Measurements from ENCODE around the gene EFR3B.

DNA sequence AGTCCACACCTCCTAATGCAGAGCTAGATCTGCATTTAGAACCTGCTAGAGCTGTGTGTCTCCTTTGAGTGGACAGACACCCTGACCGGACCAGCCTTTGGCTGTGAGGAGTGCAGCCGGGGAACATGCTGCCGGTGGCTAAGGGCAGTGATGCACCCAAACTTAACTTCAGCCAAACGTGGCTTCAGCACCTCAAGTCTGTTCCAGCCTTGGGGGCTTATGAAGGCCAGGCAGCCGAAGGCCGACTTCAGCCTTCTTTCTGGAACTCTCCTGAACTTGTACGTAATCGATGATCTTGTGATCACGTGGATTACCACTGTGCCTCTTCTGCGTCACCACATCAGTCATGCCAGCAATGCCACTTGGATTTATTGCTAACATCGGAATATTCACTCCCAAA, 77.4 kb downstream of the EFR3B start:
- TF ChIP-seq POLR2AphosphoS5 (IDR thresholded peaks at IDR 0.05; ENCODE audit: insufficient read depth in 1 of 2, low read depth in 1 of 2) (no peak), CTCF (IDR thresholded peaks at IDR 0.05) (no peak), POLR2A (IDR thresholded peaks at IDR 0.05) (no peak)
